ENCODE measurements around the gene URB1. TPM values are rescaled to one million over a fixed set of nuclear protein-coding genes. Genes with fewer than 3 reads are reported as not detected.

The URB1 gene
- total and polyA plus RNA-seq, 2 experiments from 2014 or later: 3.4 to 10.1 TPM

- DNase-seq (ENCODE audit: low spot score): no peak
- no peak overlapping the region for H2AFZ ChIP-seq
- H3K4me1 ChIP-seq (ENCODE audit: insufficient read depth): peaks cover 7% of the 10 kb centered on the region
- no peaks in the 10 kb centered on the region for H3K9me2 ChIP-seq (replicated peaks; ENCODE audit: insufficient read depth)
- no peak overlapping the region for H3K4me2 ChIP-seq
- peaks cover 55% of the 10 kb centered on the region for H3K79me2 ChIP-seq
- H3K27ac ChIP-seq: no peak overlapping the region
- no peak for TF ChIP-seq CTCF (IDR thresholded peaks at IDR 0.05; ENCODE audit: poor library complexity)
- no peak for TF ChIP-seq EZH2phosphoT487 (IDR thresholded peaks at IDR 0.05; ENCODE audit: low read depth, severe bottlenecking, unreplicated experiment)
- TF ChIP-seq EZH2 (IDR thresholded peaks at IDR 0.05; ENCODE audit: borderline replicate concordance): no peak
- H4K20me1 ChIP-seq (ENCODE audit: insufficient read depth, poor library complexity, severe bottlenecking): peaks cover 6% of the 10 kb centered on the region
- H3K36me3 ChIP-seq (replicated peaks; ENCODE audit: insufficient read depth, low read depth): no peaks in the 10 kb centered on the region
- H3K27me3 ChIP-seq: no peaks in the 10 kb centered on the region
- 78% methylated on average over 9 of the region's 9 CpGs for WGBS (ENCODE audit: low lambda C conversion rate, missing lambda C conversion rate)
- H3K9me3 ChIP-seq (ENCODE audit: low read depth): peaks cover 2% of the 10 kb centered on the region
- H3K4me3 ChIP-seq: no peak overlapping the region
Measured at GRCh38 chr21:32388306-32388705, 4.5 kb downstream of the URB1 start.

- DNase-seq (ENCODE audit: low spot score): no peak
- H4K20me1 ChIP-seq (ENCODE audit: insufficient read depth, poor library complexity, severe bottlenecking): peaks cover 6% of the 10 kb centered on the region
- H3K79me2 ChIP-seq: peaks cover 51% of the 10 kb centered on the region
- TF ChIP-seq EZH2 (IDR thresholded peaks at IDR 0.05; ENCODE audit: borderline replicate concordance) (no peak), CTCF (IDR thresholded peaks at IDR 0.05; ENCODE audit: poor library complexity) (no peak), EZH2phosphoT487 (IDR thresholded peaks at IDR 0.05; ENCODE audit: low read depth, severe bottlenecking, unreplicated experiment) (no peak)
- no peaks in the 10 kb centered on the region for H3K27me3 ChIP-seq
- no peak overlapping the region for H3K27ac ChIP-seq
- 94% methylated on average over 8 of the region's 8 CpGs for WGBS (ENCODE audit: low lambda C conversion rate, missing lambda C conversion rate)
- no peaks in the 10 kb centered on the region for H3K9me3 ChIP-seq (ENCODE audit: low read depth)
- H3K4me1 ChIP-seq (ENCODE audit: insufficient read depth): peaks cover 7% of the 10 kb centered on the region
- no peak overlapping the region for H3K4me2 ChIP-seq
- no peaks in the 10 kb centered on the region for H3K36me3 ChIP-seq (replicated peaks; ENCODE audit: insufficient read depth, low read depth)
- no peak overlapping the region for H2AFZ ChIP-seq
- no peak overlapping the region for H3K4me3 ChIP-seq
- H3K9me2 ChIP-seq (replicated peaks; ENCODE audit: insufficient read depth): no peaks in the 10 kb centered on the region
Measured at GRCh38 chr21:32387151-32387550, 5.7 kb downstream of the URB1 start.

- Histone ChIP-seq H3K27ac (no peak overlapping the region), H2AFZ (no peak overlapping the region), H3K9me2 (replicated peaks; ENCODE audit: insufficient read depth) (no peaks in the 10 kb centered on the region), H4K20me1 (ENCODE audit: insufficient read depth, poor library complexity, severe bottlenecking) (peaks cover 6% of the 10 kb centered on the region), H3K27me3 (no peaks in the 10 kb centered on the region), H3K4me3 (no peak overlapping the region), H3K4me1 (ENCODE audit: insufficient read depth) (no peaks in the 10 kb centered on the region), H3K79me2 (peaks cover 43% of the 10 kb centered on the region), H3K4me2 (no peak overlapping the region), H3K9me3 (ENCODE audit: low read depth) (no peaks in the 10 kb centered on the region), H3K36me3 (replicated peaks; ENCODE audit: insufficient read depth, low read depth) (no peaks in the 10 kb centered on the region)
- no peak for DNase-seq (ENCODE audit: low spot score)
- WGBS (ENCODE audit: low lambda C conversion rate, missing lambda C conversion rate): 93% methylated on average over 6 of the region's 6 CpGs
- no peak for TF ChIP-seq EZH2 (IDR thresholded peaks at IDR 0.05; ENCODE audit: borderline replicate concordance)
- TF ChIP-seq EZH2phosphoT487 (IDR thresholded peaks at IDR 0.05; ENCODE audit: low read depth, severe bottlenecking, unreplicated experiment): no peak
- no peak for TF ChIP-seq CTCF (IDR thresholded peaks at IDR 0.05; ENCODE audit: poor library complexity)
Measured at GRCh38 chr21:32386195-32386870, 6.5 kb downstream of the URB1 start.

Measured in hepatocyte (in vitro differentiated cells).